Adipose tissue (tissue), 3 donors: ENCODE data around the gene GRK2. TPM values are rescaled to one million over a fixed set of nuclear protein-coding genes. Genes with fewer than 3 reads are reported as not detected.

Source experiments
- H3K27ac ChIP-seq: one replicate; pipeline ENCODE4 v1.5.1; 2013; ENCODE audit warnings: low read depth, low read length
- WGBS, 3 donors: extraction: QIAGEN DNeasy Blood & Tissue Kit; methylation state at CpG; one replicate each; pipeline ENCODE4 v1.1.7; 2013; 5-methylcytosine and 5-hydroxymethylcytosine counted together
- polyA plus RNA-seq, 3 donors: library from polyadenylated mRNA; stranded (reverse); fragments of 200-250 nt; gene quantifications; one replicate each; pipeline ENCODE4 v1.2.3, GENCODE V29; 2013
- donor health status: healthy with polysubstance abuse.
- donor health status: Bipolar disorder and iron deficiency.
- donor health status: healthy.

The GRK2 gene
- polyA plus RNA-seq, 3 donors, result 26.8 to 70.1 (median 50.6) TPM

DNA sequence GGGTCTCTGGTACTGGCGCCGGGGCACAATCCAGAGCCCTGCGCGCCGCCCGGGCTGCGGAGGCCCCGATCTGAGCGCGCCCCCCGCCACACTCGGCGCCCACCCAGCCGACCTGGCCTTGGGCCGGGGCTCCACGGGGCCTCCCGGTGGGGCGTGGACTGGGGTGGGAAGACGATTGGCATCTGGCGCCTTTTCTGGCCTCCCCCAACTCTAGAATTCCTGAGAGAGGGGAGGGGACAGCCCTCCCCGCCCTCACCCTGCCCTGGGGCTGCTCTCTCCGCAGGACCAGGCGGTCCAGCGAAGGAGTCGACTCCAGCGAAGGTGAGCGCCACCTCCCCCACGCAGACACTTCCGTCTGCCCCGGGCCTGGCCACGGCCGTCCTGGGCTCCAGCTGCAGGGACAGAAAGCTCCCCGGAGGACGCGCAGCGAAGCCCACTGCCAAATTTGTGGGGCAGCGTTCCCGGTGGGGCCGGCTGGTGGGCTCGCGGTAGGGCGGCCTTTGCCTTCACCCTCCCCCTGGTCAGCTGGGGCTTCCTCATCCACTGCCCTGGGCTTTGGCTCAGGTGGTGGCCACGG, 37.6 kb downstream of the GRK2 start:
- H3K27ac ChIP-seq, result no peak overlapping the region
- 3 to 5% (median 3%) methylated on average over 34 to 43 of the region's 43 CpGs for WGBS, 3 donors

DNA sequence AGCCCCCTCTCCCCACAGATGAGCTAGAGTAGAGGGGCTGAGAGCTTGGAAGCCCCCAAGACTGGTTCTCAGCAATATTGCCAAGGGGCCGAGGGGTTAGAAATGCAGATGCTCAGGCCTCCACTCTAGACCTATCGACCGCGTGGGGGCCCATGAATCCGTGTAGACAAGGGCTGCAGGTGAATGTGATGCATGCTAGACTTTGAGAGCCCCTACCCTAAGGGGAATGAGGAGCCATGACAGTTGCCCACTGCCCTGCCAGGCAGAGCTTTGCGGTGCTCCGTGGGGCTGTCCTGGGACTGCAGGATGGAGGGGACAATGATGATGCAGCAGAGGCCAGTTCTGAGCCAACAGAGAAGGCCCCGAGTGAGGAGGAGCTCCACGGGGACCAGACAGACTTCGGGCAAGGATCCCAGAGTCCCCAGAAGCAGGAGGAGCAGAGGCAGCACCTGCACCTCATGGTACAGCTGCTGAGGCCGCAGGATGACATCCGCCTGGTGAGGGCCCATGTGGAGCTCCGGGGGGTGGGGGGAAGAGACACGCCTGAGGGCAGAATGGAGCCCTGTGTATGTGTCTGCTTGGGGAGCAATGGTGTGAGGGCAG, 38.3 kb downstream of the GRK2 start:
- 76 to 85% (median 81%) methylated on average over 14 of the region's 14 CpGs for whole genome bisulfite sequencing, 3 donors
- no peak overlapping the region for H3K27ac ChIP-seq

DNA sequence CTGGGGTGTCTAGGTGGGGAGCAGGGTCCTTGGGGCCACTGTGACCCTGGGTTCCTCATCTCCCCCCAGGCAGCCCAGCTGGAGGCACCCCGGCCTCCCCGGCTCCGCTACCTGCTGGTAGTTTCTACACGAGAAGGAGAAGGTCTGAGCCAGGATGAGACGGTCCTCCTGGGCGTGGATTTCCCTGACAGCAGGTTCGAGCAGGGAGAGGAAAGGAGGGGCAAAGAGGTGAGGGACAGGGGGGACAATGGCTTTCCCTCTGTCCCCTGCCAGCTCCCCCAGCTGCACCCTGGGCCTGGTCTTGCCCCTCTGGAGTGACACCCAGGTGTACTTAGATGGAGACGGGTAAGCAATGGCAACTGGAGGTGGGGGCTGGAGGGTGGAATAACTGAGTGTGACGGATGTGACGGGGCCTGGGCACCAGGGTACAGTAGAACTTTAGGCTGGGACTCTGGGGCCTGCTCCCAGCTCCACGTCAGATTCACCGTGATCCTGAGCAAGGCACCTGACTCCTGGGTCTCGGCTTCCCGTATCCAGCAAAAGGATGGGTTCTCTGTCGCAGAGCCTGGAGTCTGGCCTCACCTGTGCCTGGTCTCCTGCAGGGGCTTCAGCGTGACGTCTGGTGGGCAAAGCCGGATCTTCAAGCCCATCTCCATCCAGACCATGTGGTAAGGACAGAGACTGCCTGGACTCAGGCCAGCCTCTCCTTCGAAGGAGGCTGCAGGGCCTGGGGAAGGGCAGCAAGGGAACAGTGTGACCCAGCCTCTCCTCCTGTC, 40.7 kb downstream of the GRK2 start:
- no peak overlapping the region for H3K27ac ChIP-seq
- 91 to 92% (median 91%) methylated on average over 19 of the region's 19 CpGs for WGBS, 3 donors

DNA sequence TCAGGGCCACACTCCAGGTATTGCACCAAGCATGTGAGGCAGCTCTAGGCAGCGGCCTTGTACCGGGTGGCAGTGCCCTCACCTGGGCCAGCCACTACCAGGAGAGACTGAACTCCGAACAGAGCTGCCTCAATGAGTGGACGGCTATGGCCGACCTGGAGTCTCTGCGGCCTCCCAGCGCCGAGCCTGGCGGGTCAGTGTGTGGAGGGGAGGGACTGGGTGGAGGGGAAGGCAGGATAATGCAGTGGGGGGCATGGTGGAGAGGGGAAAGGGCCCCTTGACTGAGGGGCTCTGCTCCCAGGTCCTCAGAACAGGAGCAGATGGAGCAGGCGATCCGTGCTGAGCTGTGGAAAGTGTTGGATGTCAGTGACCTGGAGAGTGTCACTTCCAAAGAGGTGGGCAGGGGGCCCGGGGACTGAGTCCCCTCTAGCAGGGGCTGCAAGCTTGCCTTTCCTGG, 41.3 kb downstream of the GRK2 start:
- H3K27ac ChIP-seq, result no peak overlapping the region
- 88 to 93% (median 91%) methylated on average over 11 to 12 of the region's 12 CpGs for WGBS, 3 donors

DNA sequence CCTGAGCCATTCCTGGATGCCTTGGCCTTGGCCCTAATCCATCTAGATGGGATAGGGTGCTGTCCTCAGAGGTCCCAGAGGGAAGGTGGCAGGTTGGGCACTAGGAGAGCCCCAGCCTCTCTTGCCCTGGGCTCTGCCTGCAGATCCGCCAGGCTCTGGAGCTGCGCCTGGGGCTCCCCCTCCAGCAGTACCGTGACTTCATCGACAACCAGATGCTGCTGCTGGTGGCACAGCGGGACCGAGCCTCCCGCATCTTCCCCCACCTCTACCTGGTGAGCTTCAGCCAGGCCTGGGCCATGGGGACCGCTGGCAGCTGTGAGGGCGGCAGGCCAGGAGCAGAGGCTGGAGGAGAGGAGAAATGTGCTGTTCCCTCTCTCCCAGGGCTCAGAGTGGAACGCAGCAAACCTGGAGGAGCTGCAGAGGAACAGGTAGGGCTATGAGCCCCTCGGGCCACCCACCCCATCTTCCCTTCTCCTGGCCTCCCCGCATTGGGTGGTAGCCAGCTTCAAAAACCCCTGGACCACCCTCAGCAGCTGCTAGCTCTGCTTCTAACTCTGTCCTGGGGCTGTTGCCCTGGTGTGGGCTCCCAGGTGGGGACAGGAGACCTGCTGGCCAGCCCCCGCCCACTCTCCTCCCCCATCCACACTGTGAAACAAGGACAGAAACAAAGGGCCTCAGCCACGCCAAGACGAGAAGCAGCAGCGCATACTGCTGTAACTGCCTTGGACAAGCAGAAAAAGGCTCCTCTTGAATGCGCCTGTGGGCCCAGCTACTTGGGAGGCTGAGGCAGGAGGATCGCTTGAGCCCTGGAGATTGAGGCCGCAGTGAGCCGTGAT, 42.0 kb downstream of the GRK2 start:
- WGBS, 3 donors, result 93 to 96% (median 96%) methylated on average over 20 of the region's 20 CpGs

DNA sequence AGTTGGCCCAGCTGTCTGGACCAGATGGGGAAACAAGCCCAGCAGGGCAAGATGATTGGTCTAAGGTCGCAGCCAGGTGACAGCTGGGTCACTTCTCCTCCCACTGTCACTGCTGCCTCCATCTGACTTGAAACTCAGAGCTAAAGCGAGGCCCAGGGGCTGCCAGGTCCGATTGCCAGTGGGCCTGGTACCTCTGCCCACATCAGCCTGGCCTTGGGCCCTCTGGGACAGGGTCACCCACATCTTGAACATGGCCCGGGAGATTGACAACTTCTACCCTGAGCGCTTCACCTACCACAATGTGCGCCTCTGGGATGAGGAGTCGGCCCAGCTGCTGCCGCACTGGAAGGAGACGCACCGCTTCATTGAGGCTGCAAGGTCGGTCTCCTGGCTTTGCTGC, 42.9 kb downstream of the GRK2 start:
- 96 to 99% (median 97%) methylated on average over 11 of the region's 11 CpGs for WGBS, 3 donors

More for the DNA sequence above, 42.0 kb downstream of the GRK2 start:
- no peak overlapping the region for H3K27ac ChIP-seq

DNA sequence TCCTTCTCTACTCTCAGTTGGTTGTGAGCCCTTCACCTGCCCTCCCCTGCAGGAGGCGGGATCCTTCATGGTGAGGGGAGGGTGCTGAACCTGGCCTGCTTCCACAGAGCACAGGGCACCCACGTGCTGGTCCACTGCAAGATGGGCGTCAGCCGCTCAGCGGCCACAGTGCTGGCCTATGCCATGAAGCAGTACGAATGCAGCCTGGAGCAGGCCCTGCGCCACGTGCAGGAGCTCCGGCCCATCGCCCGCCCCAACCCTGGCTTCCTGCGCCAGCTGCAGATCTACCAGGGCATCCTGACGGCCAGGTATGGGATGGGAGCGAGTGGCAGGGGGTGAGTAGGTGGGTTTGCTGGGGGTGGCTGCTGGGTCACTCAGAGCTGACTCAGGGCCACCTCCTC, 43.4 kb downstream of the GRK2 start:
- H3K27ac ChIP-seq, result no peak overlapping the region
- WGBS, 3 donors, result 92 to 94% (median 92%) methylated on average over 14 of the region's 14 CpGs

More for the DNA sequence above, 42.9 kb downstream of the GRK2 start:
- H3K27ac ChIP-seq, result no peak overlapping the region

DNA sequence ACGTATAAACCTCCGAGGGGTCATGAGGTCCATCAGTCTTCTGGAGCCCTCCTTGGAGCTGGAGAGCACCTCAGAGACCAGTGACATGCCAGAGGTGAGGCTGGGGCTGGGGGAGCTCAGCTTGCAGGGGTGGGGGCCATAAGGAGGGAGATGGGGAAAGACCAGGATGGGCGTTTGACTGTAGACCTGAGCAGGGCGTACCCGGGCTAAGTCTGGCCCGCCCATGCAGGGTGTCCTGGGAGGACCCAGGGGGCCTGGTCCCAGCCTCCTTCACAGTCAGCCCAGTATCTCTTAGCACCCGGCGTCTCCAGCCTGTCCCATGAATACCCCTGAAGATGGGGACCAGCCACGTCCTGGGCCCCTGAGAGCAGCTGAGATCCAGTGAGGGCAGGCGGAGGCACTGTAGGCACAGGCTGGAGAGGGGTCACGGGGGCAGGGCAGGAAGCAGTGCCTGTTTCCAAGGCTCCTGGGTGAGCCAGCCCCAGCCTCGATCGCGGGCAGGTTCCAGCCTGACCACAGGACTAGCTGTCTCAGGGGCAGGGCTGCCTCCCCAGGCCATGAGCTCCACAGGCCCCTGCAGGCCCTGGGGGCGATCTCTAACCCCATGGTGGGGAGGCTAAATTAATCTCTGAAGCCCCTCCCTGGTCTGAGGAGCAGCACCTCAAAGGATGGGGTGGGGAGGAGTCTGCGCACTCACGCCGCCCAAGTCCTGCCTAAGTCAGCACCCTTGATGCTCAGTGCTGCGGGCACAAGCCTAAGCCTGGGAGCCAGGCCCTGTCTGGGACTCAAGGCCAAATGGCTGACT, 44.2 kb downstream of the GRK2 start:
- no peak overlapping the region for H3K27ac ChIP-seq
- WGBS, 3 donors, result 87 to 91% (median 90%) methylated on average over 16 to 19 of the region's 19 CpGs

DNA sequence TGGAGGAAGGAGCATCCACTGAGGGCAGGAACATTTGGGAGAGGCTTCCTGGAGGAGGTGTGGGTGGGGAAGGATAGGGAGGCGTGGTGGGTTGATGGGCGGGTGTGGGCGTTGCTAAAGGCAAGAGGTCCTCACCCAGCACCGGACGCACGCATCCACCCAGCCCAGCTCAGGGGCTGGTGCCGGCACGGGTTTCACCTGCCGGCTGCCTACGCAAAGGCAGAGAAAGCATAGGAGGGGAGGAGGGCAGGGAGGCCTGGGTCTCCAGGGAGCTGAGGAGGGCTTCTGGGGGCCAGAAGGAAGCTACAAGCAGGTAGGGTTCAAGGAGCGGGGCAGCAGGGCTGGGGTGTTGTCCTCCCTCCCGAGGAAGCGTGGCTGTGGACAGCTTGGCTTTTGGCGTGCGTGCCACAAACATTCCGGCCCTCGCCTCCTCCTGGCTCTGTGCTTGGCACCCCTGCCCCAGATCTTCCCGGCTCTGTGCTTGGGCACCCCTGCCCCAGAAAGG, 44.8 kb downstream of the GRK2 start:
- no peak overlapping the region for H3K27ac ChIP-seq
- WGBS, 3 donors, result 88 to 89% (median 88%) methylated on average over 15 to 18 of the region's 18 CpGs

DNA sequence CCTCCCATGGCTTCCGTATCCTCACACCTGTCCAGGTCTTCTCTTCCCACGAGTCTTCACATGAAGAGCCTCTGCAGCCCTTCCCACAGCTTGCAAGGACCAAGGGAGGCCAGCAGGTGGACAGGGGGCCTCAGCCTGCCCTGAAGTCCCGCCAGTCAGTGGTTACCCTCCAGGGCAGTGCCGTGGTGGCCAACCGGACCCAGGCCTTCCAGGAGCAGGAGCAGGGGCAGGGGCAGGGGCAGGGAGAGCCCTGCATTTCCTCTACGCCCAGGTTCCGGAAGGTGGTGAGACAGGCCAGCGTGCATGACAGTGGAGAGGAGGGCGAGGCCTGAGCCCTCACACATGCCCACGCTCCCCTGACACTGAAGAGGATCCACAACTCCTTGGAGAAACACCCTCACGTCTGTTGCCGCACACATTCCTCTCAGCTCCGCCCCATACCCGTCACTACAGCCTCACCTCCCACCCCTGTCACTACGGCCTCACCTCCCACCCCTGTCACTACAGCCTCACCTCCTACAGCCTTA, 45.3 kb downstream of the GRK2 start:
- H3K27ac ChIP-seq, result no peak overlapping the region
- WGBS, 3 donors, result 86 to 92% (median 92%) methylated on average over 15 of the region's 15 CpGs

DNA sequence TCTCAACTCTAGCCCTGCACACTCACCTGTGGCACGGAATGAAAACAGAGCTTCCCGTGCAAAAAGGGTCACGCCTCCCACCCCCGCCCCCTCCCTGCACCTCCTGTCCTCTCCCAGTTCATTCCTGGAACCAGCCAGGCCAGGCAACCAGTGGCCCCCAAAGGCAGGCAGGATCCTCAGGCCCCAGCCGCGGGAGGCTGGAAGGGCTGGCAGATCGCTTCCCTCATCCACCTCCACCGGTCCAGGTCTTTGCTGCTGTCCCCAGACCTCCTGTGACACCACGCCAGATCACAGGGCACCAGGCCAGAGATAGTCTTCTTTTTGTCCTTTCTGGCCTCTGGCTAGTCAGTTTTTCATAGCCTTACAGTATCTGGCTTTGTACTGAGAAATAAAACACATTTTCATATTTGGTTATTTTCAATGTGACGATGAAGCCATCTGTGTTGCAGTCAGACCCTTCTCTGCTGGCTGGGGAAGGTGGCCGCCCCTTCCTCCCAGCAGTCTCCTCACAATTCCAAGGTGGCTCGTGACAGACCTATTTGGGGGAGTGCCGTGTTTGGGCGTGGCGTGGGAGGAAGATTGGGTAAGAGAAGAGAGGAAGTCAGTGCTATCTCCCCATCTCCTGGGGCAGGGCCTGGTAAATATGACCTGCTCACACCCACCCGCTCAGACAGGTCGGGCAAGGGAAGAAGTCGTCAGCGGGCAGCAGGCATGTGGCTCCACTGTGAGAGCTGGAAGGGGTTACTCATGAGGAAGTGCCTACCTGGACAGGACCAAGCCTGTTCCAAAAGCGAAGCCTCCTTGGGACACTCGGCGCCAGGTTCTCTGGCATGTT, 46.1 kb downstream of the GRK2 start:
- H3K27ac ChIP-seq, result no peak overlapping the region
- WGBS, 3 donors, result 63 to 69% (median 64%) methylated on average over 22 of the region's 22 CpGs

DNA sequence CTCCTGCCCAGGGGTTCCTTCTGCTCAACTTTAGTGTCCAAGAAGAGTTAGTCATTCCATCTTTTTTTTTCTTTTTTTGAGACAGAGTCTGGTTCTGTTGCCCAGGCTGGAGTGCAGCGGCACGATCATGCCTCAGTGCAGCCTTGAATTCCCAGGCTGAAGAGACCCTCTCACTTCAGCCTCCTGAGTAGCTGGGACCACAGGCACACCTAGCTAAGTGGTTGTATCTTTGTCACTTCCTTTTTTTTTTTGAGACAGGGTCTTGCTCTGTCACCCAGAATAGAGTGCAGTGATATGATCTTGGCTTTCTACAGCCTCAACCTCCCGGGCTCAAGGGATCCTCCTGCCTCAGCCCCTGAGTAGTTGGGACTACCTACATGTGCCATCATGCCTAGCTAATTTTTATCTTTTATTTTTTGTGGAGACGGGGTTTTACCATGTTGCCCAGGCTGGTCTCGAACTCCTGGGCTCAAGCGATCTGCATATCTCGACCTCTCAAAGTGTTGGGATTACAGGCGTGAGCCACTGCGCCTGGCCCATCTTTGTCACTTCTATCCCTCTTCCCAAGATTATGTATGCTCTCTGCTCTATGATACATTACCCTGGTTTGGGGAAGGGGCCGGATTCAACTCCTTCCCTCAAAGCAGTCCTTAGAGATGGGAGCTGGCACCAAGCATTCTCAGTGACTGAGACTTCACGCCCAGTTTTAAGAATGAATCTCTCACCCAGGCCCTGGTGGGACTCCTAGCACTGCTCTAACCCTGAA, 47.0 kb downstream of the GRK2 start:
- 84 to 87% (median 87%) methylated on average over 11 of the region's 11 CpGs for WGBS, 3 donors
- no peak overlapping the region for H3K27ac ChIP-seq

DNA sequence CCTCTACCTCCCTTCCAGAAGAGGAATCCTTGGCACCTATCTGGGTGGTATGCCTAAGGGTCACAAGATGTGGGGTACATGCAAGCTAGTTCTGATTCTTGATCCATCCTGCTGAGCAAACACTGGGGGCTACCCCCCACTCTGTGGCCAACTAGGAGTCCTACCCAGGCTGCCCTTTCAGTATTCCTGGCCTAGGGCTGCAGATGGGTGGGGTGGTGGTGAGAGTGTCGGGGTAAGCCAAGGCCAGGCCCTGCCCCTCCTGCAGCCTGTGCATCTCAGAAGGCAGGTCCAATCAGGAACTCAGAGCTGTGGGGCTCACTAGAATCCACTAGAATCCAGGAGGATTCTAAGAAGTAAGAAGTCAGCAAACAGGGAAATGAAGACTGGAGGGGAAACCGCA, 47.9 kb downstream of the GRK2 start:
- 77 to 93% (median 89%) methylated on average over 2 of the region's 2 CpGs for WGBS, 3 donors
- no peak overlapping the region for H3K27ac ChIP-seq

DNA sequence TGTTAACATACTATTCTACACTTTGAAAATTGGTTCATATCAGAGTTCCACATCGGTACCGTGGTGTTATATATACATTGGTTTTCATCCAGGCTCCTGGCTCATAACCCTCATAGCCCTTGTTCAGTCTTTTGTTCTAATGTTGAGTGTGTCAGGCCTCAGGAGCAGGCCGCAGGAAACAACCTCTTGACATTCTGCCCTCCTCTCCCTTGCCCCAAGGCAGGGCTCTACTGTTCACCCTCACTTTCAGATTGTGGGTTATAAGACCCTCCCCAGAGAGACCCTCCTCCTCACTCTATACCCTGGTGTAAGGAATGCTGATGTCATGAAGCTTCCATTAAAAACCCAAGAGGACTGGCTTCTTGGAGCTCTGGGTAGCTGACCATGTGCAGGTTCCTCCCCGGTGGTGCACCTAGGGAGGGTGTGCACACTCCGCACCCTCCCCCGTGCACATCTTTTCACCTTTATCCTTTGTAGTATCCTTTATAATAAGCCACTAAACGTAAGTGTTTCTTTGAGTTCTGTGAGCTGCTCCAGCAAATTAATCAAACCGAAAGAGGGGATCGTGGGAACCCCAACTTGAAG, 49.1 kb downstream of the GRK2 start:
- WGBS, 3 donors, result 82 to 84% (median 83%) methylated on average over 9 of the region's 9 CpGs
- H3K27ac ChIP-seq, result no peak overlapping the region

DNA sequence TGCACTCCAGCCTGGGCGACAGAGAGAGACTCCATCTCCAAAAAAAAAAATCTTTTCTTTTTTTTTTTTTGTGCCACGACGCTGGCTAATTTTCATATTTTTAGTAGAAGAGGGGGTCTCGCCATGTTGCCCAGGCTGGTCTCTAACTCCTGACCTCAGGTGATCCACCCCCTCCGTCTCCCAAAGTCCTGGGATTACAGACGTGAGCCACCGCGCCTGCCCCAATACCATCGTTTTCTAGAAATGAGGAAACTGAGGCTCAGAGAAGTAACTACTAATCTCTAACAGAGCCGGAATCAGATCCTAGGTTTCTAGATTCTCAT, 50.6 kb downstream of the GRK2 start:
- 0 to 3% (median 1%) methylated on average over 10 of the region's 10 CpGs for WGBS, 3 donors
- H3K27ac ChIP-seq, result no peak overlapping the region
